GM21526 (cell line): ENCODE results near the gene COCH.
A peak's percentile ranks its signal among the peaks of the same experiment; 100 is the strongest.
"Not testable (repeated sequence)": the region's sequence is repeated elsewhere in the genome, so short reads cannot be mapped to it uniquely, and the experiment has no call there.

Experiments
- ATAC-seq: cut with Tn5 transposase; IDR thresholded peaks from one replicate; pipeline ENCODE4 v1.9.1; 2021; ENCODE audit warnings: moderate library complexity; ENCODE audit not compliant: unreplicated experiment, low FRiP score

COCH gene

DNA sequence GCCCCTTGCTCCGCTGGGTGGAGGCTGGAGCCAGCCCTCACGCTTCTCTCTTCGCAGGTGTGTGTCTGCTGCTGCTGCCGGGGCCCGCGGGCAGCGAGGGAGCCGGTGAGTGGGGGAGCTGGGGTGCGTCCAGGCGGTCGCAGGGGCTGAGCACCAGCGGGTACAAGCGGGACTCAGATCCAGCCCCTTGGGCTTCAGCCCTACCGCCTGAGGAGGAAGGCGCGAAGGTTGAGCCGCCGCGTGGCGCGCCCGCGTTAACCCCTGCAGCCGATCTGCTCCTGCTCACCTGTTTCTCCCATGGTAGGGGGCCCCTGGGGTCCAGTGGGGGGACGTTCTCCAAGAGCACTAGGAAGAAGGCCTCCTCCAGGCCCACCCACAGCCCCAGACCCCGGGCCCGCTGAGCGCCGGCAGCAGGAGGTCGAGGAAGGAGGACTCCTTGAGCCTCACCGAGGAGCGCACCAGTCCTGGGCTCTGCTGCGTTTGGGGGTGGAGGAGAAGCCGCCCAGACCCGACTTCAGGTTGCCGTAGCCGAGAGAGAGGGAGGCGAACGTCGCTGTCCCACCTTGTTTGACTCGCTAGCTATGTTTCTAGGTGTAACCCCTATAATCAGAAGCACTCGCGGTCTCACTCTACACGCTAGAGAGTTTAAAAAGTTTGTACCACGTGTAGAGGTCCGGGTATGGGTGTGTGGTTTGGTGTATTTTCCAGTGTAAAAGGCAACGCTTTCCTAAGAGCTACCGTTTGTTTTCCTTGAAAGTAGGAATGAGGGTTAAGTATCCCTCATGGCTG is 834 bp downstream of the COCH start:
- peak; percentile 29 for ATAC-seq

DNA sequence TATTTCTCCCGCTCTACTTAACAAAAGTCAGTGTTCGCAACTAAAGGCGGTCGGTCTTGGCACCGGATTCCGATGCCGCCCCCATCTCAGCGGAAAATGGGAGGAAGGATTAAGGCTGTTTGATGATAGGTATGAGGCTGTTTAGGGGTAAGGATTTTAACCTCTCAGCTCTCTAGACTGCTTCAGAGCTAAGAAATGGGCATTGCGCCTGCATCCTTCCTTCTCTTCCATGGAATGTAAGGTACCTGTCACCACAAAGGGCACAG is 1.4 kb downstream of the COCH start:
- ATAC-seq, result no peak

DNA sequence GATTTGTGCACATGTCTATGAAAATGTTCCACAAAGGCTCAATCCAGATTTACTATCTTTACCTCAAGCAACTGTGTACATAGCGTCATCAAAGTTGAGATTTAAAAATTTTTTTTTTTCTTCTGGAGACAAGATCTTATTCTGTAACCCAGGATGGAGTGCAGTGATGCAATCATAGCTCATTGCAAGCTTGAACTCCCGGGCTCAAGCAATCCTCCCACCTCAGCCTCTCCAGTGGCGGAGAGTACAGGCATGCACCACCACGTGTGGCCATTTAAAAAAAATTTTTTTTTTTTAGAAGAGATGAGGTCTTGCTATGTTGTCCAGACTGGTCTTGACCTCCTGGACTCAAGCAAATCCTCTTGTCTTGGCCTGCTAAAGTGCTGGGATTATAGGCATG is 2.3 kb downstream of the COCH start:
- ATAC-seq, result no peak

DNA sequence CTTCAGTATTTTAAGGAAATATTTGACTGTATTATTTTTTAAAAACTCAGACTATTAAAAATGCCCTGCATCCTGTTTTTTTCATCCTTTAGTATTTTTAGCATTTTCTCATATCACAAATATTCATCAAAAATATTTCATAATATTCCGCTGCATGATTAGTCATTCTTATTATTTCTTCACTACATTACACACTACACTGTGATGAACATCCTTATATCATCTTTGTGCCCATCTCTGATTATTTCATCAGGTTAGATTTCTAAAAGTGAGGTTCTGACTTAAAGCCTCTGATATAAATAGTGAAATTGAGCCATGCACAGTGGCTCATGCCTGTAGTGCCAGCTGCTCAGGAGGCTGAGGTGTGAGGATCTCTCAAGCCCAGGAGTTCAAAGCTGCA is 8.1 kb downstream of the COCH start:
- no peak for ATAC-seq

DNA sequence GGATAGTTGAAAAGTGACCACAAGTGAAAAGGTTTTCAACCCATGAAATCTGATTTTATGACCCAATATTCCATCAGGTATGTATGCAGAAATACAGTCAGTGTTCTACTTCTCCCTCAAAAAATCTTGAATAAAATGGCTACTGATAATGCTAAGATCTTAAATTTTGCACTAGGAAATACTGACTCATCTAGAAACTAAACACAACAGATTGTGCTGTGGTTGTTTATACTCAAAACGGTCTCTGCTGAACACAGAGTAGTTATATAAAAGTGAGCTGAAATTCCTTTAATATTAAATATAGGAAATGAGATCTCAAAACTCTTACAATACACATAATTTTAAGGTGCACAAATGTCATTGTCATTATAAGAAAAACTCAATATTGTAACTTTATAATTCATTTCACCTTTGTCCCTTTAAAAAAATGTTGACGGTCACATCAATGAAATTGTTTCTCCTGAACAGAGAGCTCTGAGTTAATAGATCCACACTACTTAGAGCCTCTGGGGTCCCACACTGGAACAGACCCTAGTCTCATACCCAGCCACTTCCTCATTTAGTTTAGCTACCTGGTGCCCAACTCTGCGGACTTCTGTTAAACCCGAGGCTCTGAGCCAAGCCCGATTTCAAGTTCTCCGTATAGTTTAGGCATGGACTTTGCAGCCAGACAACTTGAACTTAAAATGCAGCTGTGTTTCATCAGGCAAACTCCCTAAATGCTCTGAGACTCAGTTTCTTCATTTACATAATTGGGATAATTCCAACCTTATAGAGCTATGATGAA is 9.3 kb downstream of the COCH start:
- peak; percentile 59 for ATAC-seq

DNA sequence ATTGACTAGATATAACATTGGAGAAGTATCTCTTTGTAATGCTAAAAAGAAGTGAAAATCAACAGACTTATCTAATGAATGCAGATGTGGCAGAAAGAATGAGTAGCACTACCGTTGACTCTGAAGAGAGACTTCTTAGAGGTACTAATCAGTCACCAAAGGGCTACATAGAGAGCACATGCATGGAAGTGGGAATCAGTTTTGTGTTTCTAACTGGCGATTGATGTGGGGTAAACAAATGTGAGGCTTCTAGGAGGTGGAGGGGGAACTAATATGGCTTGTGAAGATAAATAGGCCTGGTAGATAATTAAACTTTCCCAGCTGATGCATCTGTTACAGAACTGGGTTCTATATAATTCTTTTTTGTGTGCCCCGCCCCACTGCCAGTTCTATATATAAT is 10.5 kb downstream of the COCH start:
- ATAC-seq, result no peak

GRCh38 chr14:30885840-30886740 is 11.7 kb downstream of the COCH start:
- no peak for ATAC-seq

- no peak for ATAC-seq
These were observed 14.3 kb downstream of the COCH start for GRCh38 chr14:30888480-30889243.

DNA sequence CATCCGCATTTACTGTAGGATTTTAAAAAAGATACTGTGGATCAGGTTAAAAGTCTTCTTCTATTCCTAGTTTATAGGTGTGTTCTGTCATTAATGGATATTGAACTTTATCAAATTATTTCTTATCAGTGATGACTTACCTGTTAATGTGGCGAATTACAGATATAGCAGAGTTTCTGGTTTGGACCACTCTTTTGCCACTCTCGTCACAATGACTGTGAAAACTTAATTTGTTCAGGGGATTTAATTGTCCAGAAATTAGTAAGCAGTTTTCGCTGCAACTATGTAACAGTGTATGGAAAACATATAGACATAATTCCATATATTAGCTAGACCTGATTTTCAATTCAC is 14.9 kb downstream of the COCH start:
- ATAC-seq, result no peak

DNA sequence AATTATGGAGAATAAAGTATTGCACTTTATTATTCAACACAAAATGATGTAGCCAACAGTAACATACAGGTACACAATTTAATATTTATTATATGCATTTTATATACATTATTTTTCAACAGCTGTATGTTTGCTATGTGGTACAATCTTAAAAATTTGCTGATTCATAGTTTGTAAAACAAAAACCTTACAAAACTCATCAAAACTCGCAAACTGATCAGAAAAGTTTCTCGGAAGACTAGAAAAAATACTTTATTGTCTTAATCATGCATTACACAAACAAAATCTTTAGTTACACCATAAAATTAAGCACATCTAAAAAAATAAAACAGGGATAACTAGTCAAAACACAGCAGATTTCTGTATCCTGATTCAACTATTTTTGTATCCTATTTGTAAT is 19.5 kb downstream of the COCH start:
- no peak for ATAC-seq

DNA sequence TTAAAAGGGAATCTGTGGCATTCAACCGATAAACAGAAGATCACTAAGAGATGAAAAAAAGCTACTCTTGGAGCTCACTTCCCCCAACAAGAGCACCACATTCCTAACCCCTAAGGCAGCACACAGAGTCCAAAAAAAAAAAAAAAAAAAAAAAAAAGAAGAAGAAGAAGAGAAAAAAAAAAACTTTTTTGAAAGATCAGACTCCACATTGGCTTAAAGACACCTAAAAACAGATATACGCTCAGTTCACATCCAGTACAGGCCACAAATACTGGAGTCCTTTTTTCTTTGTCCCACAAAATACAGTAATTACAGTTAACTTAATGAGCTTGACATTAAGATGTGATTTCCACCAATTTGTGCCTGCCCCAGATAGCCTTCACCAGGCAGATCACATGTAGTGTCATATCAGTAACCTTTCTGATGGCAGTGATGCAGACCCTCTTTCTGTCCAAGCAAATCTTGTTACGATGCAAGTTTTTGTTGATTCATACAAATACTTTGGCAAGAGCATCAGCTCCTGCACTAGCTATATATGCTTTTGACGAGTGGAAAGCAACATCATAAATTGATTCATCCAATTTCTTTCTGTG is 20.7 kb downstream of the COCH start:
- ATAC-seq, result no peak

DNA sequence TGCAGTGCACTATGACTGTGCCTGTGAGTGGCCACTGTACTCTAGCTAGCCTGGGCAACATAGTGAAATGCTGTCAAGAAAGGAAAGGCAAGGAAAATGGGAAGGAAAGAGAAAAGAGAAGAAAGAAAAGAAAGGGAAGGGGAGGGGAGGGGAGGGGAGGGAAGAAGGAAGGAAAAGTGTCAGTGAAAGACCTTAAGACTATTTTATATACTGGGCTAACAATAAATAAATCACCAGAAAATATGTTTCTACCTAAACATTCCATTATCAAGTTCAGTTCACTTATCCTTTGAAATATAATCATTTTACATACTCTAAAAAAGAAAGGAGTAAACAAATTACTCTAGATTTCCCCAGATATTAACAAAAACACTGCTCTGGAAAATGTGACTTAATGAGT is 22.1 kb downstream of the COCH start:
- ATAC-seq, result no peak

DNA sequence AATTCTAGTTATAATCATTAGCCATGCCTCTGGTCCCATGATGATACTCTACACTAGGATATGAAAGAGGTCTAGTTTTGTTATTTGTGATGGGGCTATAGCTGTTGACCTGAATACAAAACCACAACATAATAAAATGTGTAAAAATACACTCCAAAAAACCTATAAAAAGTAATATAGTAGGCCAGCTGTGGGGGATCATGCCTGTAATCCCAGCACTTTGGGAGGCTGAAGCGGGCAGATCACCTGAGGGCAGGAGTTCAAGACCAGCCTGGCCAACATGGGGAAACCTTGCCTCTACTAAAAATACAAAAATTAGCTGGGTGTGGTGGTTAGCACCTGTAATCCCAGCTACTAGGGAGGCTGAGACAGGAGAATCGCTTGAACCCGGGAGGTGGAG is 22.8 kb downstream of the COCH start:
- not testable (repeated sequence) for ATAC-seq

DNA sequence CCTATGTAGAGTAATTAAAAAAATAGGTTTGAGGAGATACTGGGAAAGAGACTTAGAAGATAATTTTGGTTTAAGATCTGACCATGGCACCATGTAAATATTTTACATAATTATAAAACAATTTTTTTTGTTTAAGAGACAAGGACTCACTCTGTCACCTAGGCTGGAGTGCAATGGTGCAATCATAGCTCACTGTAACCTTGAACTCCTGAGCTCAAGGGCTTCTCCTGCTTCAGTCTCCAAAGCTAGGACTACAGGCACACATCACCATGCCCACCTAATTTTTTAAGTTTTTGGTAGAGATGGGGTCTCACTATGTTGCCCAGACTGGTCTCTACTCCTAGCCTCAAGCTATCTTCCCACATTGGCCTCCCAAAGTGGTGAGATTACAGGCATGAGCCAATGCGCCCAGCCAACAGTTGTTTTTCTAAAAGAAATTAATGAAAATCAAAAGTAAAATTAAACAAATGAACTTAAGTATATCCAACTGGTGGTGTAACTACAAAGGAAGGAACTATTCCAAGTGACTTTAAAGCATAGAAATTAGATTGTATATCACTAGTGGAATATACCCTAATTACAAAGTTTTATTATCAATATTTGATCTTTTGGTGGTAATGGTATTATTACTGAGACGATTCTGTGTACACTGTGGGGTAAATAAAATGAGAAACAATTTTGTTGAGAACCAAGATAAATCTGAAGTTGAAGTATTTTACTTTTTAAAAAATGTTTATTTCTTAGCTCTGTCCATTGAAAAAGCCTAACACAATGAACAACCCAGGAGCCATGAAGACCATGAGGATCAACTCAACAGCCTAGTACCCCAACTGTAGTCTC is 29.1 kb downstream of the COCH start:
- no peak for ATAC-seq

DNA sequence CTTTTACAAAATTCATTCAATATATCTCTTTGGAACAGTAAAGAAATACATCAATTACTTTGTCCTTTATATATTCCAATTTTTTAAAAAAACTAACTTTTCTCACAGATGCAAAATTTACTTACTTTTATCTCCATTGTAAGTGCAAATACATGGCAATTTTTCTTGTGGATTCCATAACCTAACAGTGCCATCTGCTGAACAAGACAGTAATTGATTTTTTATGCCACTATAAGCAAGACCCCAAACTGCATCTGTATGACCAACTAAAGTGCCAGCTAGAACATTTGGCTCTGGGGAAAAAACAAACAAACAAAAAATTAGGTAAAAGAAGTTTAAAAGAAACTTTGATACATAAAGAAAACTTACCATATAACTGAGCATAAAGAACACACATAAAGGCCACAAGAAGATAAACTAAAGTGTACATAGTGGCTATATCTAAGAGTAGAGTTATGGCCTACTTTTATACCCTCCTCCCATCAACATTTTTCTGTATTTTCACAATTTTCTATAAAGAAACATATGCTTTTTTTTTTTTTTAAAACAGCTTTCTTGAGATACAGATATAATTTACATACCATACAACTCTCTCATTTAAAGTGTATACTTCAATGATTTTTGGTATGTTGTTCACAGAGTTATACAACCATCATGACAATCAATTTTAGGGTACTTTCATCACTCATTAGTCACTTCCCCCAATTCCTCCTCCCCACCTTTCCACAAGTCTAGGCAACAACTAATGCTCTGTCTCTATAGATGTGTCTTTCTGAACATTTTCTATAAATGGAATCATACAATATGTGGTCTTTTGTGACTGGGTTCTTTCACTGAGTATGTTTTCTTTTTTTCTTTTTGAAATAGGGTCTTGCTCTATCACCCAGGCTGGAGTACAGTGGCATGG is 32.6 kb downstream of the COCH start:
- no peak for ATAC-seq

GRCh38 chr14:30907659-30908057 is 33.3 kb downstream of the COCH start:
- ATAC-seq, result no peak

DNA sequence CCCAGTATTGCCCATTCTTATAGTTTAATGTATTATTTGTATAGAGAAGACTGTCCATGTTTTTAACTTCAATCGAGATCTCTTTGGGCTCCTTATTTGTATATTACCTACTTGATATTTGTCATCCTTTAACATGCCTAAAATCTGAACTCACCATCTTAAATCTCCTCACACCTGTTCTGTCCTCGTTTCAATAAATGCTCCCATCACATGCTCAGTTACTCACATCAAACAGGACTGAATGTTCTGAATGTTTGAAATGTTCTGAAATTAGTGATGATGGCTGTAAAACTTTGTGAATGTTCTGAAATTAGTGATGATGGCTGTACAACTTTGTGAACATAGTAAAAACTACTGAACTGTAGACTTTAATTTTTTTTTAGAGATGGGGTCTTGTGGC is 34.5 kb downstream of the COCH start:
- no peak for ATAC-seq

- ATAC-seq, result no peak
These were observed 40.5 kb downstream of the COCH start for GRCh38 chr14:30914812-30915211.
